ENCODE measurements around the gene TBC1D24.

The TBC1D24 gene

GRCh38 chr16:2462031-2462866, 12.7 kb upstream of the TBC1D24 start:
- no peak overlapping the region for H3K27ac ChIP-seq
- H3K27me3 ChIP-seq (ENCODE audit: control insufficient read depth, insufficient read depth, low read length) = no peaks in the 10 kb centered on the region
- H3K4me1 ChIP-seq = peaks cover 9% of the 10 kb centered on the region
- H3K9me3 ChIP-seq (ENCODE audit: control insufficient read depth, low read length) = no peaks in the 10 kb centered on the region
- H3K4me2 ChIP-seq (ENCODE audit: low read length) = no peak overlapping the region
- H3K36me3 ChIP-seq (ENCODE audit: control insufficient read depth, insufficient read depth, low read length) = no peaks in the 10 kb centered on the region
- no peaks in the 10 kb centered on the region for H3K79me2 ChIP-seq
- TF ChIP-seq, protein P1, sequence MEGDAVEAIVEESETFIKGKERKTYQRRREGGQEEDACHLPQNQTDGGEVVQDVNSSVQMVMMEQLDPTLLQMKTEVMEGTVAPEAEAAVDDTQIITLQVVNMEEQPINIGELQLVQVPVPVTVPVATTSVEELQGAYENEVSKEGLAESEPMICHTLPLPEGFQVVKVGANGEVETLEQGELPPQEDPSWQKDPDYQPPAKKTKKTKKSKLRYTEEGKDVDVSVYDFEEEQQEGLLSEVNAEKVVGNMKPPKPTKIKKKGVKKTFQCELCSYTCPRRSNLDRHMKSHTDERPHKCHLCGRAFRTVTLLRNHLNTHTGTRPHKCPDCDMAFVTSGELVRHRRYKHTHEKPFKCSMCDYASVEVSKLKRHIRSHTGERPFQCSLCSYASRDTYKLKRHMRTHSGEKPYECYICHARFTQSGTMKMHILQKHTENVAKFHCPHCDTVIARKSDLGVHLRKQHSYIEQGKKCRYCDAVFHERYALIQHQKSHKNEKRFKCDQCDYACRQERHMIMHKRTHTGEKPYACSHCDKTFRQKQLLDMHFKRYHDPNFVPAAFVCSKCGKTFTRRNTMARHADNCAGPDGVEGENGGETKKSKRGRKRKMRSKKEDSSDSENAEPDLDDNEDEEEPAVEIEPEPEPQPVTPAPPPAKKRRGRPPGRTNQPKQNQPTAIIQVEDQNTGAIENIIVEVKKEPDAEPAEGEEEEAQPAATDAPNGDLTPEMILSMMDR (IDR thresholded peaks at IDR 0.05) = no peak
- H3K4me3 ChIP-seq (ENCODE audit: low read depth, low read length) = no peak overlapping the region
- no peak overlapping the region for H2AFZ ChIP-seq
- H3K9ac ChIP-seq = no peak overlapping the region

DNA sequence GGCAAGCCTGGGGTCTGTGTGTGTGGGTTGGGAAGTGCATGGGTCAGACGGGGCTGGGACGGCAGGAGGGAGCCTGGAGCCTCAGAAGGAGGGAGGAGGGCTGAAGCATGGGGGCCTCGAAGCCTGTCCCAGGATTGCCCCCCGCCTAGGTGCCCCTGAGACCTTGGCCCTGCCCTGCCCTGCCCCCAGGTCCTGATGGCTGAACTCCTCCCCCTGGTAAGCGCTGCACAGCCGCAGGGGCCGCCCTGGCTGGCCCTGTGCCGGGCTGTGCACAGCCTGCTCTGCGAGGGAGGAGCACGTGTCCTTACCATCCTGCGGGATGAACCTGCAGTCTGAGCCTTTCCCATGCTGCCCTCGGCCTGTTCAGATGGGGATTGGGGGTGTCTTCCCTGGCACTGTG, 10.6 kb upstream of the TBC1D24 start:
- Histone ChIP-seq H3K4me1 (peaks cover 12% of the 10 kb centered on the region), H3K27ac (no peak overlapping the region), H3K27me3 (ENCODE audit: control insufficient read depth, insufficient read depth, low read length) (no peaks in the 10 kb centered on the region), H3K79me2 (no peaks in the 10 kb centered on the region), H3K4me3 (ENCODE audit: low read depth, low read length) (no peak overlapping the region), H3K4me2 (ENCODE audit: low read length) (no peak overlapping the region), H3K36me3 (ENCODE audit: control insufficient read depth, insufficient read depth, low read length) (no peaks in the 10 kb centered on the region), H3K9me3 (ENCODE audit: control insufficient read depth, low read length) (no peaks in the 10 kb centered on the region), H3K9ac (no peak overlapping the region), H2AFZ (no peak overlapping the region)
- TF ChIP-seq, protein P1 (IDR thresholded peaks at IDR 0.05) = no peak

GRCh38 chr16:2465653-2466415, 9.1 kb upstream of the TBC1D24 start:
- H3K27ac ChIP-seq = no peak overlapping the region
- H3K79me2 ChIP-seq = no peaks in the 10 kb centered on the region
- H3K4me3 ChIP-seq (ENCODE audit: low read depth, low read length) = no peak overlapping the region
- peaks cover 9% of the 10 kb centered on the region for H3K4me1 ChIP-seq
- H3K36me3 ChIP-seq (ENCODE audit: control insufficient read depth, insufficient read depth, low read length) = no peaks in the 10 kb centered on the region
- H3K4me2 ChIP-seq (ENCODE audit: low read length) = no peak overlapping the region
- no peaks in the 10 kb centered on the region for H3K27me3 ChIP-seq (ENCODE audit: control insufficient read depth, insufficient read depth, low read length)
- H3K9me3 ChIP-seq (ENCODE audit: control insufficient read depth, low read length) = no peaks in the 10 kb centered on the region
- TF ChIP-seq, protein P1 (IDR thresholded peaks at IDR 0.05) = no peak
- H2AFZ ChIP-seq = no peak overlapping the region
- no peak overlapping the region for H3K9ac ChIP-seq

DNA sequence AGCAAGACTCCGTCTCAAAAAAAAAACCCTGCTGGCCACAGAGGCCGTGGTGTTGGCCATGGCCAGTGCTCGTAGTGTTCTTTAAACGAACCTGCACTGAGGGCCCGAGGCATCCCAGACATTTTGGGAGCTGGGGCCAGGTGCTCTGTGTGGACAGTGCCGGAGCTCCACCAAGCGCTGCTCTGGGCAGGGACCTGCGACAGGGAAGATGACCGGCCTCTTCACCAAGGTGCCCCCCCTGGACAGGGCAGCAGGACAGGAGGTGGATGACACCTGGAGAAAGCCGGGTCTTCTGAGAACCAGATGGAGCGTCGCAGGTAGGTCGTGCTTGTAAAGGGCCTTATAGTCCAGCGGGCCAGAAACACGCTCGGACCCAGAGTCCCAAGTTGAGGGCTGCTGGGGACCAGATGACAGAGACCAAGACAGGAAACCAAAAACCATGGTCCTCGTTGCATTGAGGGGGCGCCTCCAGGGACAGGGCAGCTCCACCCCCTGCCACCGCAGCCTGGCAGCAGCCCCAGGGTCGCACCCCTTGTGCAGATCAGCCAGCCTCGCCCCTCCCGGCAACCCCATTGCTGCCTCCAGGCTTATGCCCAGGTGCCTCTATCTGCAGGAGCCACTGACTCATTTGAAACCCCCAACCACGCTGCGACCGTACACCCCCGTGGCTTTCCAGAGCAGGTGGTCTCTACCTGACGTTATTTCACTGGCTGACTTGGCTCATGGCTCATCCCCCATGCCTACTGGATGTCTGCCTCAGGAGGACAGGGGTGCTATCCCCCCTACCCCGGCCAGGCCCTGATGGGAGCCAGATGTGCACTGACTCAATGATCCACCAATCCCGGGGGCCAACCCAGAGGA, 8.0 kb upstream of the TBC1D24 start:
- Histone ChIP-seq H3K4me3 (ENCODE audit: low read depth, low read length) (no peak overlapping the region), H3K27ac (no peak overlapping the region)

More for the DNA sequence above, 8.0 kb upstream of the TBC1D24 start:
- no peak overlapping the region for H3K4me2 ChIP-seq (ENCODE audit: low read length)
- H3K9ac ChIP-seq = no peak overlapping the region
- no peaks in the 10 kb centered on the region for H3K79me2 ChIP-seq
- no peaks in the 10 kb centered on the region for H3K9me3 ChIP-seq (ENCODE audit: control insufficient read depth, low read length)
- H2AFZ ChIP-seq = peak overlapping the region; percentile 79
- H3K4me1 ChIP-seq = peaks cover 9% of the 10 kb centered on the region
- TF ChIP-seq, protein P1 (IDR thresholded peaks at IDR 0.05) = no peak
- no peaks in the 10 kb centered on the region for H3K27me3 ChIP-seq (ENCODE audit: control insufficient read depth, insufficient read depth, low read length)
- H3K36me3 ChIP-seq (ENCODE audit: control insufficient read depth, insufficient read depth, low read length) = no peaks in the 10 kb centered on the region

Measured in parathyroid adenoma (tissue), 2 donors.